NT2/D1 (cell line): ENCODE measurements around the gene ZNF284.

Experiments used
- YY1 ChIP-seq: IDR thresholded peaks from 2 replicates; pipeline ENCODE4 v1.6.1; 2011; ENCODE audit not compliant: insufficient read length, insufficient read depth
- ZNF274 ChIP-seq: IDR thresholded peaks from 2 replicates; pipeline ENCODE4 v1.6.1; 2011; ENCODE audit warnings: mild to moderate bottlenecking, low read depth, low read length

GRCh38 chr19:44092108-44092507, 20.1 kb downstream of the ZNF284 start:
- TF ChIP-seq YY1 (no peak), ZNF274 (no peak)
